ENCODE data around the gene ZNF138. TPM values are rescaled to one million over a fixed set of nuclear protein-coding genes. Genes with fewer than 3 reads are reported as not detected.
A peak's percentile ranks its signal among the peaks of the same experiment; 100 is the strongest.

The ZNF138 gene
- total and polyA plus RNA-seq, 8 donors, result 3.0 to 4.5 (median 3.6) TPM

- FAIRE-seq (no peak), ATAC-seq (no peak), DNase-seq (no peak)
- whole genome bisulfite sequencing, 2 donors, result 72 to 79% methylated on average over 25 to 26 of the region's 26 CpGs
- Histone ChIP-seq H3K27me3 (no peaks in the 10 kb centered on the region), H3K9me3 (no peaks in the 10 kb centered on the region), H3K4me3 (peak overlapping the region in 2 of 4 donors; percentile 25 to 47), H3K4me1 (no peaks in the 10 kb centered on the region), H3K27ac (no peak overlapping the region), H3K36me3 (no peaks in the 10 kb centered on the region)
- intact Hi-C loops (cut with DNase I), result no loop called here
- no peak for TF ChIP-seq CTCF (IDR thresholded peaks at IDR 0.05)
These were observed 87.4 kb downstream of the ZNF138 start for GRCh38 chr7:64881461-64882287.

GRCh38 chr7:64882341-64883112 lies 88.3 kb downstream of the ZNF138 start:
- FAIRE-seq, result no peak

More at GRCh38 chr7:64882341-64883112, 88.3 kb downstream of the ZNF138 start:
- intact Hi-C loops (cut with DNase I), result no loop called here
- no peaks in the 10 kb centered on the region for H3K9me3 ChIP-seq
- no peaks in the 10 kb centered on the region for H3K27me3 ChIP-seq
- WGBS, 2 donors, result 9 to 10% methylated on average over 51 to 55 of the region's 55 CpGs
- no peak overlapping the region for H3K27ac ChIP-seq
- DNase-seq (peak in 5 of 6 donors; percentile 52 to 87 (median 70)), ATAC-seq (peak; percentile 88 to 97 (median 92))
- TF ChIP-seq CTCF (IDR thresholded peaks at IDR 0.05), result no peak
- no peaks in the 10 kb centered on the region for H3K36me3 ChIP-seq
- H3K4me1 ChIP-seq, result no peaks in the 10 kb centered on the region
- H3K4me3 ChIP-seq, result peak overlapping the region in 3 of 4 donors; percentile 25 to 47 (median 33)

Other genes with a start within 250 kb of the ZNF138 start
- gene ZNF680, start 231.4 kb upstream of the ZNF138 start, total RNA-seq, result 1 to 10 TPM; 4.0 to 8.4 (median 6.3) TPM
- 1 to 10 TPM; 2.6 to 3.6 TPM for gene ZNF680, start 231.4 kb upstream of the ZNF138 start, polyA plus RNA-seq
- 1 to 10 TPM in 5 of 6 donors, under 1 TPM in 1; 0.75 to 2.9 (median 1.6) TPM for gene ZNF107, start 128.3 kb upstream of the ZNF138 start, total RNA-seq
- 1 to 10 TPM in 1 of 2 donors, under 1 TPM in 1; 0.68 to 1.7 TPM for gene ZNF107, start 128.3 kb upstream of the ZNF138 start, polyA plus RNA-seq
- 1 to 10 TPM; 1.7 to 8.0 (median 3.0) TPM for gene ZNF273, start 108.8 kb downstream of the ZNF138 start, total RNA-seq
- 1 to 10 TPM; 4.6 to 5.4 TPM for gene ZNF273, start 108.8 kb downstream of the ZNF138 start, polyA plus RNA-seq
- 1 to 10 TPM; 3.0 to 9.4 (median 3.9) TPM for gene ZNF117, start 196.6 kb downstream of the ZNF138 start, total RNA-seq
- 1 to 10 TPM; 3.0 to 4.2 TPM for gene ZNF117, start 196.6 kb downstream of the ZNF138 start, polyA plus RNA-seq
- 10 to 100 TPM in 1 of 6 donors, 1 to 10 TPM in 5; 2.7 to 12.7 (median 4.8) TPM for gene ERV3-1, start 212.3 kb downstream of the ZNF138 start, total RNA-seq
- 1 to 10 TPM; 3.4 to 4.2 TPM for gene ERV3-1, start 212.3 kb downstream of the ZNF138 start, polyA plus RNA-seq

Data from pancreas (tissue), 10 donors.